Panc1 (cell line): ENCODE data around the gene PADI2. TPM values are rescaled to one million over a fixed set of nuclear protein-coding genes. Genes with fewer than 3 reads are reported as not detected.

Experiments used
- ATAC-seq: fragments of 200-7000 bp; cut with Tn5 transposase; 2 replicates; pipeline ENCODE4 v1.9.1; 2020; ENCODE audit warnings: mild to moderate bottlenecking, moderate library complexity
- BruUV-seq: library from RNA; stranded (reverse); fragments of 400-500 nt; replicated peaks from 2 replicates; lab custom pipeline; 2021; lab: Mats Ljungman, UMichigan
- CTCF ChIA-PET: fragments of 300-600 bp; sonication (Branson Sonifier 250); formaldehyde crosslinking; loops from one replicate; lab custom pipeline; 2022; ENCODE audit warnings: antibody characterized with exemption; lab: Charles Lee
- POLR2A ChIA-PET: fragments of 300-600 bp; sonication (Branson Sonifier 250); formaldehyde crosslinking; loops from one replicate; lab custom pipeline; 2022; ENCODE audit warnings: antibody characterized with exemption; lab: Charles Lee
- DNase-seq: peaks from one replicate; pipeline ENCODE4 v3.0.0-alpha.2; 2010; ENCODE audit warnings: low read depth, low spot score
- H3K27ac ChIP-seq: 2 replicates; pipeline ENCODE4 v1.5.1; 2011; ENCODE audit warnings: mild to moderate bottlenecking, low read length, inconsistent platforms
- H3K27me3 ChIP-seq: fragments of 200-500 bp; sonication (Bioruptor generic); 2 replicates; pipeline ENCODE4 v1.6.0; 2014; ENCODE audit warnings: low read length, inconsistent platforms; ENCODE audit not compliant: control insufficient read depth, insufficient read depth
- H3K36me3 ChIP-seq: fragments of 200-500 bp; sonication (Bioruptor generic); 2 replicates; pipeline ENCODE4 v1.5.1; 2014; ENCODE audit warnings: inconsistent platforms, mild to moderate bottlenecking, low read length, moderate library complexity; ENCODE audit not compliant: control insufficient read depth, insufficient read depth
- H3K4me1 ChIP-seq: 2 replicates; pipeline ENCODE4 v1.5.1; 2011; ENCODE audit warnings: inconsistent platforms, mild to moderate bottlenecking, low read length, moderate library complexity; ENCODE audit not compliant: control insufficient read depth, insufficient read depth
- H3K4me3 ChIP-seq, 2 experiments: 2 replicates each; pipeline ENCODE4 v1.5.1; 2011 to 2012; ENCODE audit warnings: low read depth in 2 of 2, low read length in 2 of 2, mild to moderate bottlenecking in 2 of 2, inconsistent platforms in 1 of 2, moderate library complexity in 1 of 2
- H3K9me3 ChIP-seq: fragments of 200-500 bp; sonication (Bioruptor generic); 2 replicates; pipeline ENCODE4 v1.5.1; 2014; ENCODE audit warnings: low read depth, mild to moderate bottlenecking, inconsistent platforms, low read length, moderate library complexity; ENCODE audit not compliant: control insufficient read depth, insufficient read depth
- POLR2AphosphoS5 ChIP-seq: IDR thresholded peaks from 2 replicates; pipeline ENCODE4 v1.6.1; 2012; ENCODE audit warnings: mild to moderate bottlenecking, low read depth, low read length, moderate library complexity
- SIN3A ChIP-seq: IDR thresholded peaks from 2 replicates; pipeline ENCODE4 v1.6.1; 2012; ENCODE audit warnings: low read depth, mild to moderate bottlenecking, low read length, moderate library complexity, borderline replicate concordance; ENCODE audit not compliant: insufficient read depth
- TCF7L2 ChIP-seq: IDR thresholded peaks from 2 replicates; pipeline ENCODE4 v1.6.1; 2011; ENCODE audit warnings: mild to moderate bottlenecking, low read depth, low read length, inconsistent platforms
- in situ Hi-C: cut with HindIII; loops from 2 replicates; pipeline ENCODE4 v1.10.0; 2016; ENCODE audit warnings: low sequenced_read_pairs, low pct_unique_long_range_greater_than_20kb
- intact Hi-C: fragments of 100-400 bp; cut with micrococcal nuclease; formaldehyde crosslinking; loops from one replicate; pipeline ENCODE4 v1.10.0; 2022; ENCODE audit not compliant: unreplicated experiment
- total RNA-seq: library from RNA; stranded (reverse); gene quantifications from one replicate; pipeline ENCODE4 v1.2.1, GENCODE V29; 2021; ENCODE audit not compliant: unreplicated experiment
- TF ChIP-seq, protein P1 (sequence below): fragments of 450-650 bp; IDR thresholded peaks from 2 replicates; pipeline ENCODE4 v1.5.1; 2017; ENCODE audit warnings: mild to moderate bottlenecking
- TF ChIP-seq, protein P2 (sequence below), 2 experiments: IDR thresholded peaks; 2 replicates each; pipeline ENCODE4 v1.6.1; 2011 to 2012; ENCODE audit warnings: low read depth in 2 of 2, control low read depth in 1 of 2, low read length in 1 of 2, mild to moderate bottlenecking in 1 of 2, moderate library complexity in 1 of 2; ENCODE audit not compliant: insufficient read depth in 1 of 2

PADI2 gene
- total RNA-seq, 1 experiment from 2014 or later, result 507 TPM

- in situ Hi-C loops, result no loop called here
- TF ChIP-seq, protein P1, sequence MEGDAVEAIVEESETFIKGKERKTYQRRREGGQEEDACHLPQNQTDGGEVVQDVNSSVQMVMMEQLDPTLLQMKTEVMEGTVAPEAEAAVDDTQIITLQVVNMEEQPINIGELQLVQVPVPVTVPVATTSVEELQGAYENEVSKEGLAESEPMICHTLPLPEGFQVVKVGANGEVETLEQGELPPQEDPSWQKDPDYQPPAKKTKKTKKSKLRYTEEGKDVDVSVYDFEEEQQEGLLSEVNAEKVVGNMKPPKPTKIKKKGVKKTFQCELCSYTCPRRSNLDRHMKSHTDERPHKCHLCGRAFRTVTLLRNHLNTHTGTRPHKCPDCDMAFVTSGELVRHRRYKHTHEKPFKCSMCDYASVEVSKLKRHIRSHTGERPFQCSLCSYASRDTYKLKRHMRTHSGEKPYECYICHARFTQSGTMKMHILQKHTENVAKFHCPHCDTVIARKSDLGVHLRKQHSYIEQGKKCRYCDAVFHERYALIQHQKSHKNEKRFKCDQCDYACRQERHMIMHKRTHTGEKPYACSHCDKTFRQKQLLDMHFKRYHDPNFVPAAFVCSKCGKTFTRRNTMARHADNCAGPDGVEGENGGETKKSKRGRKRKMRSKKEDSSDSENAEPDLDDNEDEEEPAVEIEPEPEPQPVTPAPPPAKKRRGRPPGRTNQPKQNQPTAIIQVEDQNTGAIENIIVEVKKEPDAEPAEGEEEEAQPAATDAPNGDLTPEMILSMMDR, result no peak
- no peak for TF ChIP-seq TCF7L2
- no peak for TF ChIP-seq POLR2AphosphoS5
- TF ChIP-seq, protein P2, sequence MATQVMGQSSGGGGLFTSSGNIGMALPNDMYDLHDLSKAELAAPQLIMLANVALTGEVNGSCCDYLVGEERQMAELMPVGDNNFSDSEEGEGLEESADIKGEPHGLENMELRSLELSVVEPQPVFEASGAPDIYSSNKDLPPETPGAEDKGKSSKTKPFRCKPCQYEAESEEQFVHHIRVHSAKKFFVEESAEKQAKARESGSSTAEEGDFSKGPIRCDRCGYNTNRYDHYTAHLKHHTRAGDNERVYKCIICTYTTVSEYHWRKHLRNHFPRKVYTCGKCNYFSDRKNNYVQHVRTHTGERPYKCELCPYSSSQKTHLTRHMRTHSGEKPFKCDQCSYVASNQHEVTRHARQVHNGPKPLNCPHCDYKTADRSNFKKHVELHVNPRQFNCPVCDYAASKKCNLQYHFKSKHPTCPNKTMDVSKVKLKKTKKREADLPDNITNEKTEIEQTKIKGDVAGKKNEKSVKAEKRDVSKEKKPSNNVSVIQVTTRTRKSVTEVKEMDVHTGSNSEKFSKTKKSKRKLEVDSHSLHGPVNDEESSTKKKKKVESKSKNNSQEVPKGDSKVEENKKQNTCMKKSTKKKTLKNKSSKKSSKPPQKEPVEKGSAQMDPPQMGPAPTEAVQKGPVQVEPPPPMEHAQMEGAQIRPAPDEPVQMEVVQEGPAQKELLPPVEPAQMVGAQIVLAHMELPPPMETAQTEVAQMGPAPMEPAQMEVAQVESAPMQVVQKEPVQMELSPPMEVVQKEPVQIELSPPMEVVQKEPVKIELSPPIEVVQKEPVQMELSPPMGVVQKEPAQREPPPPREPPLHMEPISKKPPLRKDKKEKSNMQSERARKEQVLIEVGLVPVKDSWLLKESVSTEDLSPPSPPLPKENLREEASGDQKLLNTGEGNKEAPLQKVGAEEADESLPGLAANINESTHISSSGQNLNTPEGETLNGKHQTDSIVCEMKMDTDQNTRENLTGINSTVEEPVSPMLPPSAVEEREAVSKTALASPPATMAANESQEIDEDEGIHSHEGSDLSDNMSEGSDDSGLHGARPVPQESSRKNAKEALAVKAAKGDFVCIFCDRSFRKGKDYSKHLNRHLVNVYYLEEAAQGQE (IDR thresholded peaks at IDR 0.05; ENCODE audit: insufficient read depth in 1 of 2, low read depth in 2 of 2, low read length in 1 of 2), result no peak
- no peak for TF ChIP-seq SIN3A
- no TSS peak for BruUV-seq
- Histone ChIP-seq H3K36me3 (peaks cover 32% of the 10 kb centered on the region), H3K9me3 (no peaks in the 10 kb centered on the region), H3K4me3 (no peak overlapping the region), H3K4me1 (peaks cover 8% of the 10 kb centered on the region), H3K27me3 (no peaks in the 10 kb centered on the region), H3K27ac (no peak overlapping the region)
- no peak for ATAC-seq
- POLR2A ChIA-PET, result no interaction called here
- DNase-seq, result no peak
- CTCF ChIA-PET, result no interaction called here
- intact Hi-C loops, result no loop called here
Measured at GRCh38 chr1:17020502-17020901, 98.7 kb downstream of the PADI2 start.

DNA sequence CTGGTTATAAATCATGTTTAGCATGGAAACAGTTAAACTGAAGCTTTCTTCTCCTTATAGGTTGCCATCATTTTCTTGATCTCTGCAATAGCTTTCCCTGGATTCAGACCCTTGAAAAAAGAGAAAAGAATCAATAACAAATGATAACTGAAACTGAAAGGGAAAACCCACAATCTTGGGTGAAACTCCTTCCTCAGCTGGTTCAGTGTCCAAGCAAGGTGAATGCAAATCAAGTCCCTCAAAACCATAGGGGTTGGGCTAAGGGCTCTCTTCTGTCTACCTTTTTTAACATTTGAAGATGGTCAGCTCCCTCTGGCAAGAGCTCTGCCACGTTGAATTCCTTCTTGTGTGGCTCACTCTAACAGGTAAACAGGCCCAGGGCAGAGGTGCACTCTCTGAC, 100.4 kb downstream of the PADI2 start:
- H3K27me3 ChIP-seq, result no peaks in the 10 kb centered on the region
- in situ Hi-C loops (no loop called here), intact Hi-C loops (no loop called here)
- ATAC-seq (no peak), DNase-seq (no peak)
- H3K4me1 ChIP-seq, result peaks cover 8% of the 10 kb centered on the region
- ChIA-PET POLR2A (interaction anchor here (0.6 kb wide), 1 partner anchor 35 kb away, joined by 7 read pairs; the partner anchor contains the start of gene SDHB), CTCF (no interaction called here)
- no peaks in the 10 kb centered on the region for H3K9me3 ChIP-seq
- no TSS peak for BruUV-seq
- TF ChIP-seq, protein P2 (IDR thresholded peaks at IDR 0.05; ENCODE audit: insufficient read depth in 1 of 2, low read depth in 2 of 2, low read length in 1 of 2), result no peak
- TF ChIP-seq, protein P1, result no peak
- no peak for TF ChIP-seq POLR2AphosphoS5
- no peak for TF ChIP-seq SIN3A
- TF ChIP-seq TCF7L2, result no peak
- no peak overlapping the region for H3K4me3 ChIP-seq
- H3K27ac ChIP-seq, result no peak overlapping the region
- peaks cover 20% of the 10 kb centered on the region for H3K36me3 ChIP-seq
